22Rv1 (cell line): Measurements from ENCODE around the gene OPHN1.

Experiments used
- H3K27ac ChIP-seq: fragments of 450-650 bp; 2 replicates; pipeline ENCODE4 v1.5.1; 2017
- ZFX ChIP-seq: fragments of 450-650 bp; IDR thresholded peaks from 2 replicates; pipeline ENCODE4 v1.6.1; 2017; ENCODE audit warnings: antibody characterized with exemption, borderline replicate concordance
- TF ChIP-seq, protein P1 (sequence below): fragments of 450-650 bp; IDR thresholded peaks from 2 replicates; pipeline ENCODE4 v1.5.1; 2017; ENCODE audit warnings: mild to moderate bottlenecking

OPHN1 gene

GRCh38 chrX:68183612-68184214, 249.6 kb downstream of the OPHN1 start:
- no peak overlapping the region for H3K27ac ChIP-seq
- no peak for TF ChIP-seq ZFX
- TF ChIP-seq, protein P1, sequence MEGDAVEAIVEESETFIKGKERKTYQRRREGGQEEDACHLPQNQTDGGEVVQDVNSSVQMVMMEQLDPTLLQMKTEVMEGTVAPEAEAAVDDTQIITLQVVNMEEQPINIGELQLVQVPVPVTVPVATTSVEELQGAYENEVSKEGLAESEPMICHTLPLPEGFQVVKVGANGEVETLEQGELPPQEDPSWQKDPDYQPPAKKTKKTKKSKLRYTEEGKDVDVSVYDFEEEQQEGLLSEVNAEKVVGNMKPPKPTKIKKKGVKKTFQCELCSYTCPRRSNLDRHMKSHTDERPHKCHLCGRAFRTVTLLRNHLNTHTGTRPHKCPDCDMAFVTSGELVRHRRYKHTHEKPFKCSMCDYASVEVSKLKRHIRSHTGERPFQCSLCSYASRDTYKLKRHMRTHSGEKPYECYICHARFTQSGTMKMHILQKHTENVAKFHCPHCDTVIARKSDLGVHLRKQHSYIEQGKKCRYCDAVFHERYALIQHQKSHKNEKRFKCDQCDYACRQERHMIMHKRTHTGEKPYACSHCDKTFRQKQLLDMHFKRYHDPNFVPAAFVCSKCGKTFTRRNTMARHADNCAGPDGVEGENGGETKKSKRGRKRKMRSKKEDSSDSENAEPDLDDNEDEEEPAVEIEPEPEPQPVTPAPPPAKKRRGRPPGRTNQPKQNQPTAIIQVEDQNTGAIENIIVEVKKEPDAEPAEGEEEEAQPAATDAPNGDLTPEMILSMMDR = peak; percentile 64

- TF ChIP-seq ZFX = no peak
- TF ChIP-seq, protein P1 = no peak
- H3K27ac ChIP-seq = no peak overlapping the region
Observed at GRCh38 chrX:68180579-68180978, 252.7 kb downstream of the OPHN1 start.

GRCh38 chrX:68179355-68179754, 253.9 kb downstream of the OPHN1 start:
- H3K27ac ChIP-seq = no peak overlapping the region
- TF ChIP-seq, protein P1 = no peak
- TF ChIP-seq ZFX = no peak

- no peak overlapping the region for H3K27ac ChIP-seq
- no peak for TF ChIP-seq ZFX
- TF ChIP-seq, protein P1 = no peak
Observed at GRCh38 chrX:68177542-68177941, 255.8 kb downstream of the OPHN1 start.

DNA sequence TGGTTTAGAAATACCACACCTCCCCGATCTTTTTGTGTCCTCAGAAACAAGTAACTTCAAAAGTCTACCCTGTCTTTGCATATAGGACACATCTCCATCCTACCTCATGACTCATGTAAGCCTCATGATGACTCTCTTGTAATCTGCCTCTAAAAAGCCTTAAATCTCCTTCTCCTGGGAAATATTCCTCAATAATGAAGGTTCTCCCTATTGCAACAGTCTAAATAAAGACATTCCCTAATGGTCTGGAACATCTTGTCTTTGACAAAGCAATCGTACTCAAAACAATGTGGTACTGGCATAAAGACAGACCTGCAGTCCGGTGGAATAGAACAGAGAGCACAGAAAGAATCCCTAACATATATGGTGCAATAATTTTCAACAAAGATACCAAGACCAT, 257.7 kb downstream of the OPHN1 start:
- TF ChIP-seq ZFX = no peak
- TF ChIP-seq, protein P1 = no peak
- no peak overlapping the region for H3K27ac ChIP-seq

DNA sequence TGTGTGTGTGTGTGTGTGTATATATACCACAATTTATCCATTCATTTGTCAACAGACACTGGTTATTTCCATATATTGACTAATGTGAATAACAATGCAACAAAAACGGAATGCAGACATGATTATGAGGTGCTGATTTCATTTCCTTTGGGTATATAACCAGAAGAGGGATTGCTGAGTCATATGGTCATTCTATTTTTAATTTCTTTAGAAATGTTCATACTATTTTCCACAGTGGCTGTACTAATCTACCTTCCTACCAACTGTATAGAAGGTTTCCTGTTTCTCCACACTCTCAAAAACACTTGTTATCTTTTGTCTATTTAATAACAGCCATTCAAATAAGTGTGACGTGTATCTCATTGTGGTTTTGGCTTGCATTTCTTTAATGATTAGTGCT, 269.9 kb downstream of the OPHN1 start:
- no peak for TF ChIP-seq ZFX
- TF ChIP-seq, protein P1 = no peak
- no peak overlapping the region for H3K27ac ChIP-seq

DNA sequence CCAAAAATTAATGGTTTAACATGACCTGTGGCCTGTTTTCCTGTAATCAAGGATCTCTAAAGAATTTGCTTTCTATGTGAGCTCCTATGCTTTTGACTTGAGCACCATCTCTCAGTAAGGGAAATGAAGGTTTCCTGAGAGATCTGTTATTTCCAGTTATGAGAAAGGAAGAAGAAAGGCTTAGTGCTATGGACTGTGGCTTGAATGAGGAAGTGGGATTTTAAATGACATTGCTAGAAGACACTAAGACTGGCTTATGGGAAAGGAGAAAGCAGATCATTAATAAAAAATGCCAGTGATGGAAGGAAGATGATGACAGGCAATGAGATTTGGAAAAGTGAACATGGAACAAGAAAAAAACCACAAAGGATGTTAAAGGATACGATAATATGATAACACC, 285.4 kb downstream of the OPHN1 start:
- TF ChIP-seq ZFX = no peak
- TF ChIP-seq, protein P1 = no peak
- H3K27ac ChIP-seq = no peak overlapping the region
